Glutamatergic neuron (in vitro differentiated cells): ENCODE data around the gene ADAMTS9. TPM values are rescaled to one million over a fixed set of nuclear protein-coding genes. Genes with fewer than 3 reads are reported as not detected.

Experiments used
- DNase-seq: peaks from one replicate; pipeline ENCODE4 v3.0.0; 2022
- H3K27ac Mint-ChIP-seq: one replicate; pipeline ENCODE4 v1.8.0; 2020; ENCODE audit warnings: mild to moderate bottlenecking, mixed read lengths, inconsistent platforms; ENCODE audit not compliant: unreplicated experiment
- H3K27me3 Mint-ChIP-seq: one replicate; pipeline ENCODE4 v1.8.0; 2020; ENCODE audit warnings: mild to moderate bottlenecking, moderate library complexity, mixed read lengths, inconsistent platforms; ENCODE audit not compliant: unreplicated experiment
- H3K36me3 Mint-ChIP-seq: one replicate; pipeline ENCODE4 v1.8.0; 2020; ENCODE audit warnings: mild to moderate bottlenecking, mixed read lengths, inconsistent platforms; ENCODE audit not compliant: unreplicated experiment
- H3K4me1 Mint-ChIP-seq: one replicate; pipeline ENCODE4 v1.8.0; 2020; ENCODE audit warnings: mild to moderate bottlenecking, low read depth, mixed read lengths, inconsistent platforms; ENCODE audit not compliant: unreplicated experiment
- H3K4me3 Mint-ChIP-seq: one replicate; pipeline ENCODE4 v1.8.0; 2020; ENCODE audit warnings: mild to moderate bottlenecking, mixed read lengths, inconsistent platforms; ENCODE audit not compliant: unreplicated experiment
- H3K9me3 Mint-ChIP-seq: one replicate; pipeline ENCODE4 v1.8.0; 2020; ENCODE audit warnings: mild to moderate bottlenecking, moderate library complexity, mixed read lengths, inconsistent platforms; ENCODE audit not compliant: unreplicated experiment
- total RNA-seq: library from RNA; stranded (reverse); fragmentation: NEBNext Ultra II Directional; extraction: Animal tissue kit (Norgen Biotek cat#: 25700); gene quantifications from one replicate; pipeline ENCODE4 v1.2.1, GENCODE V29; 2021; ENCODE audit not compliant: unreplicated experiment
- TF ChIP-seq, protein P1 (sequence below): fragments of 200-600 bp; sonication (generic); IDR thresholded peaks from one replicate; pipeline ENCODE4 v1.5.0; 2021; ENCODE audit not compliant: partially characterized antibody, unreplicated experiment

Gene ADAMTS9
- total RNA-seq, 1 donor from 2014 or later, result 2.3 TPM

DNA sequence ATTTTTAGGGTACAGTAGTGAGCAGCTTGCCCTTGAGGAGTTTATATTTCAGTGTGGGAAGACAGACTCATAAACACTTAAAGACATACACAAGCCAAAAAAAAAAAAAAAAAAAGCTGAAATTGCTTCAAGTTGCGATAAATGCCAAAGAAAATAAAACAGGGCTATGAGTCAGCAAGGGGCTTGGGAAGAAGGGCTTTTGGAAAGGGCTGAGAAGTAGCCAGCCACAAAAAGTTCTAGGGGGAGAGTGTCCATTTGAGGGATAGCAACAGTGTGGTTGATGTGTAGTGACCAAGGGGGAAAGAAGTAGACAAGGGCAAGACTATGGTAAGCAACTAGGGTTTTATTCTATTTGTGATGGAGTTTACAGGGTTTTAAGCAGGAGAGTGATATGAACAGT, 185.5 kb downstream of the ADAMTS9 start:
- H3K4me3 Mint-ChIP-seq, result no peak overlapping the region
- H3K9me3 Mint-ChIP-seq, result no peaks in the 10 kb centered on the region
- H3K27me3 Mint-ChIP-seq, result no peaks in the 10 kb centered on the region
- H3K4me1 Mint-ChIP-seq, result no peaks in the 10 kb centered on the region
- no peak overlapping the region for H3K27ac Mint-ChIP-seq
- TF ChIP-seq, protein P1, sequence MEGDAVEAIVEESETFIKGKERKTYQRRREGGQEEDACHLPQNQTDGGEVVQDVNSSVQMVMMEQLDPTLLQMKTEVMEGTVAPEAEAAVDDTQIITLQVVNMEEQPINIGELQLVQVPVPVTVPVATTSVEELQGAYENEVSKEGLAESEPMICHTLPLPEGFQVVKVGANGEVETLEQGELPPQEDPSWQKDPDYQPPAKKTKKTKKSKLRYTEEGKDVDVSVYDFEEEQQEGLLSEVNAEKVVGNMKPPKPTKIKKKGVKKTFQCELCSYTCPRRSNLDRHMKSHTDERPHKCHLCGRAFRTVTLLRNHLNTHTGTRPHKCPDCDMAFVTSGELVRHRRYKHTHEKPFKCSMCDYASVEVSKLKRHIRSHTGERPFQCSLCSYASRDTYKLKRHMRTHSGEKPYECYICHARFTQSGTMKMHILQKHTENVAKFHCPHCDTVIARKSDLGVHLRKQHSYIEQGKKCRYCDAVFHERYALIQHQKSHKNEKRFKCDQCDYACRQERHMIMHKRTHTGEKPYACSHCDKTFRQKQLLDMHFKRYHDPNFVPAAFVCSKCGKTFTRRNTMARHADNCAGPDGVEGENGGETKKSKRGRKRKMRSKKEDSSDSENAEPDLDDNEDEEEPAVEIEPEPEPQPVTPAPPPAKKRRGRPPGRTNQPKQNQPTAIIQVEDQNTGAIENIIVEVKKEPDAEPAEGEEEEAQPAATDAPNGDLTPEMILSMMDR, result no peak
- no peaks in the 10 kb centered on the region for H3K36me3 Mint-ChIP-seq
- DNase-seq, result no peak

DNA sequence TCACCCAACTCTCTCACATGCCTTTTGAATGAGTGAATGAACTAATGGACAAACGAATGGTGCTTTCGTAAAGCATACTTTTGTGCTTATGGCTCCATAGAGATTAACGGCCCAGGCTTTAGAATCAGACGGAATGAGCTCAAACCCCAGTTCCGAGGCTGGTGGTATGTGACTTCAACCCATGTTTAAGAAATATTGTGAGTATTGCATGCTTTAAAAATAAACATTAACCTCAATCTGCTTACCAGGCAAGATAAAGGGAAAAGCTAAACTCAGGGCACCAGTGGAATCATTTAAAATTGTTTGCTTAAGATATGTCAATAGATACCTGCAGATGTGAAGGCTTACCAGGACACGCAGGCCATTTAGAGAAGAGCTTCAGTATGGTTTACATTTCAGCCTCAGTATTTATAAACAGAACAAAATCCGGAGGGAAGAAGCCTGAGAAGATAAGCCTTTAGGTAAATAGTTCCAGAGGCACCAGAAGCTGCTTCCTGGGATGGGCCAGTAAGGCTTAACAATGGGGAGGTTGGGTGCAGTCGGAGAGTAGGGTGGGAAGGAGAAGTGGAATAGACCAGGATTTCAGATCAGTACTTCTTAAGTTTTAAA, 186.4 kb downstream of the ADAMTS9 start:
- TF ChIP-seq, protein P1, result no peak
- Mint-ChIP-seq H3K4me3 (no peak overlapping the region), H3K27ac (no peak overlapping the region), H3K36me3 (no peaks in the 10 kb centered on the region), H3K27me3 (peaks cover 2% of the 10 kb centered on the region), H3K4me1 (peaks cover 2% of the 10 kb centered on the region), H3K9me3 (peaks cover 1% of the 10 kb centered on the region)
- no peak for DNase-seq

DNA sequence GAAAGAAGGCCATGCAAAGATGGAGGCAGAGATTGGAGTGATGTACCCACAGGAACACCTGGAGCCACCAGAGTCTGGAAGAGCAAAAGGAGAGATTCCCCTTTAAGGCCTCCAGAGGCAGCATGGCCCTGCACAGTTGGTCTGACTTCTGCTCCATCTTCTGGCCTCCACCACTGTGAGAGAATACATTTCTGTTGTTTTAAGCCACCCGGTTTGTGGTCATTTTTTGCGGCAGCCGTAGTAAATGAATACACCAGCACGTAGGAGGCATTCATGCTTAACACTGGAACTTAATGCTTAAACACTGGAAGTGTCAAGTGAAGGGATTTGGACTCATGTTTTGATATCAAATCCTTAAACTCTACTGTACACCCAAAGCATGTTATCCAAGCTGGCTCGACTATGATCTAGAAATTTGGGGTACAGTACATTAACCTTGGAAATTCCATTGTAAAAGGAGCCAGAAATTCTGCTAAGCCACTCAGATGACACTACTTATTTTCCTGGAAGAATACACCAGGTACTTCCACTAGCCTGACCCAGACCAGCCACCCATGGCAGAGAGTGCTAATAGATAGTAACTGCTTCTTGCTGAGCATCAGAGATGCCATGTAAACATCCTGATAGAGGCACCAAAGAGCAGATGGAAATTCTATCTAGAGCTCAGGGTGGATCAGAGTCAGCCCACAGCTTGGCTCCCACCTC, 190.9 kb downstream of the ADAMTS9 start:
- no peak for DNase-seq
- Mint-ChIP-seq H3K27me3 (peaks cover 3% of the 10 kb centered on the region), H3K36me3 (no peaks in the 10 kb centered on the region), H3K9me3 (peaks cover 1% of the 10 kb centered on the region), H3K27ac (no peak overlapping the region), H3K4me1 (peaks cover 17% of the 10 kb centered on the region), H3K4me3 (no peak overlapping the region)
- TF ChIP-seq, protein P1, result no peak

DNA sequence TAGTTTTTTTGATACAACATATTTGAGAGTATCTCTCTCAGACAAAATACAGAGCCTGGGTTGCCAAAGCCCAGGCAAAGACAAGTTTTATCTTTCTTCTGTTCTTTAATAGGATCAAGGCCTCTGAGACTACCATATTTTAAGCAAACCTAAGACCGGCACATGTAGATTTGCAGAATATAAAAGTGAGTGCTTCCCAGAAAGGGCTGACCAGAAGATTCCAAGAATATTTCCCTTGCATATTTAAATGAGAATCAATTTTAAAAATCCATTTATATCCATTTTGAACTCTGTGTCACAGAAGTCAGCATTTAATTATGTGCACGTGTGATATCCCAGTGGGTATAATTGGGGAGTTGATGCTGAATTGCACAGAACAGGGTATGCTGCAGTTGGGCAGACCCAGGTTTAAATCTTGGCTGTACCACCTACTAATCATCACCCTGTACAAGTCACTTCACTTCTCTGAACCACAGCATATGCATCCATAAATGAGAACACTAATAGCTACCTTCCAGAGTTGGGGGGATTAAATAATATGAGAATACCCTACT, 191.9 kb downstream of the ADAMTS9 start:
- Mint-ChIP-seq H3K27me3 (peaks cover 3% of the 10 kb centered on the region), H3K27ac (no peak overlapping the region)

More for the DNA sequence above, 191.9 kb downstream of the ADAMTS9 start:
- TF ChIP-seq, protein P1, result no peak
- peaks cover 27% of the 10 kb centered on the region for H3K4me1 Mint-ChIP-seq
- no peaks in the 10 kb centered on the region for H3K36me3 Mint-ChIP-seq
- H3K9me3 Mint-ChIP-seq, result peaks cover 5% of the 10 kb centered on the region
- no peak for DNase-seq
- H3K4me3 Mint-ChIP-seq, result no peak overlapping the region
